Anterior cingulate cortex (tissue), 58 donors: Measurements from ENCODE around the gene TTLL3.
"Not testable (repeated sequence)": the region's sequence is repeated elsewhere in the genome, so short reads cannot be mapped to it uniquely, and the experiment has no call there.

ENCODE experiments used
- DNase-seq, 58 donors: peaks; one replicate each; lab custom pipeline; 2025; lab: John Stamatoyannopoulos, UW

The TTLL3 gene

GRCh38 chr3:9861626-9862130 lies 51.6 kb downstream of the TTLL3 start:
- DNase-seq = no peak

DNA sequence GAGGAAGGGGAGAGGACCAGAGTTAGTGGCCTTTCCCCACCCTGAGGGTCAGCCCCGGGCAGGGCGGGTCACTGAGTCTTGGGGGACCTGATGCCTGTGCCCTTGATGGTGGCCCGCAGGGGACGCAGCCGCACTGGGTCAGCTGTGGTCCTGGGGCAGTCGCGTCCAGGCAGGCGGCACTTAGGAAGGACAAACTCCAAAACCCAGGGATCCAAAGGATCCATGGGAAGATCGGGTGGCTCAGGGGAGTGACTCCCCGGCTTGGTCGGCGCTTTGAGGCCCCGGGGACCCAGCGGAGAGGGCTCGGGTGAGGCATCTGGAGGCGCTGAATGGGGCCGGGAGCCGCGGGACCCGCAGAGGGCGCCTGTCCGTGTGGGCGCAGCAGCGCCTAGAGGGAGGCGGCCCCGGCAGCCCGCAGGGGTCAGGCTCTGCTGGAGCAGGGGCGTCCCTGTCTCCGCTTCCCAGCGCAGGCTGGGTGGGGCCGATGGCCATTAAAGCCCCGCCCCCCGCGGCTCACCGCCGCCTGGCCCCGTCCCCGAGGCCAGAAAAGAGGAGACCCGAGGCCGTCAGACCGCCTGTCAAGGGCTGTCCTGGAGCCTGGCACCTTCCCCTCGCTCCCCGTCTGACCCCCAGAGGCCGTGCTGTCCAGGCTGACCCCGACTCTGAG lies 52.5 kb downstream of the TTLL3 start:
- DNase-seq = no peak

- no peak for DNase-seq
These were observed 53.2 kb downstream of the TTLL3 start for GRCh38 chr3:9863058-9863772.

GRCh38 chr3:9864200-9864927 lies 54.3 kb downstream of the TTLL3 start:
- peak in 54 of 58 donors; percentile 8 to 84 (median 56) for DNase-seq

- not testable (repeated sequence) for DNase-seq
These were observed 55.1 kb downstream of the TTLL3 start for GRCh38 chr3:9865125-9865637.

- no peak for DNase-seq
These were observed 56.6 kb downstream of the TTLL3 start for GRCh38 chr3:9866639-9867038.

DNA sequence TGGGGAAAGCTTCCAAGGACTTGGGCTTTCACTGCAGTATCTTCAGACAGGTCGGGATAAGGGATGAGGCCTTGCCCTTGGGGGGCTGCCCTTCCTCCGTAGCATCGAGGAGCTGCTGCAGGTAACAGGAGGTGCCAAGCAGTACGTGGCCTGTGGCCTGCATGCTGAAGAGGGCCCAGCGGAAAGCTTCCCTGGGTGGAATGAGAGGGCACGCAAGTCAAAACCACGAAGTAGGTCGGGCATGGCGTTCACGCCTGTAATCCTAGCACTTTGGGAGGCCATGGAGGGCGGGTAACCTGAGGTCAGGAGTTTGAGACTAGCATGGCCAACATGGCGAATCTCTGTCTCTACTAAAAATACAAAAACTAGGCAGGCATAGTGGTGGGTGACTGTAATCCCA lies 57.0 kb downstream of the TTLL3 start:
- no peak for DNase-seq

DNA sequence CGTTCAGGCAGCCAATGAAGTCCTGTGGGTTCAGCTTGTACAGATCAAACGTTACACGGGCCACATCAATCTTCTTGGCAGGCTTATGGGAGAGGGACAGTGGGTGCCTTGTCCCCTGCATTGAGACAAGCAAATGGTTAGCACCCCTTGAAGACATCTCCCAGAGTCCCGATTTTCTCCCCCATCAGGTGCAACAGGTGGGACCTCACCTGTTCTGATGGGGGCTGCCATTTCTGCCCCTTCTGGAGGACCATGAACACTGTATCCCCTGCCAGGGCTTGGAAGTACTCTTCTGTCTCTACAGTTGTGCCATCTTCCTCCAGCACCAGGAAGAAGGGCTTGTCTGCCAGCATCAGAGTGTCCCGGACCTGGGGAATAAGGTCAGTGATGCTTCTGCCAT lies 59.9 kb downstream of the TTLL3 start:
- DNase-seq = no peak

GRCh38 chr3:9870978-9871377 lies 60.9 kb downstream of the TTLL3 start:
- DNase-seq = no peak

- DNase-seq = not testable (repeated sequence)
These were observed 62.0 kb downstream of the TTLL3 start for GRCh38 chr3:9872067-9872466.

DNA sequence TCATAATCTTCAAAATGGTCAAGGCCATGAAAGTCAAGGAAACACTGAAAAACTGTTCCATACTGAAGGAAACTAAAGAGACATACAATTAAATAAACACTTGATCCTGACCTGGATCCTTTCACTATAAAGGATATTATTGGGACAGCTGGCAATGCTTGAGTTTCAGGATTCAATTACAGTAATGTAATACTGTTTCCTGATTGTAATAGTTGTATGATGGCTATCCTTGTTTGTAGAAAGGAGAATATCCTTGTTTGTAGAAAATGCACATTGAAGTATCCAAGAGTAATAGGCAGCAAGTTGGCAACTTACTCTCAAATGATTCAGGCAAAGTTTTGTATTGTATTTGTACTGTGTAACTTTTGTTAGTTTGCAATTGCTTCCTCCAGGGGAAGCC lies 65.4 kb downstream of the TTLL3 start:
- no peak for DNase-seq

- not testable (repeated sequence) for DNase-seq
These were observed 66.2 kb downstream of the TTLL3 start for GRCh38 chr3:9876255-9876654.

- DNase-seq = no peak
These were observed 66.9 kb downstream of the TTLL3 start for GRCh38 chr3:9876991-9877390.

DNA sequence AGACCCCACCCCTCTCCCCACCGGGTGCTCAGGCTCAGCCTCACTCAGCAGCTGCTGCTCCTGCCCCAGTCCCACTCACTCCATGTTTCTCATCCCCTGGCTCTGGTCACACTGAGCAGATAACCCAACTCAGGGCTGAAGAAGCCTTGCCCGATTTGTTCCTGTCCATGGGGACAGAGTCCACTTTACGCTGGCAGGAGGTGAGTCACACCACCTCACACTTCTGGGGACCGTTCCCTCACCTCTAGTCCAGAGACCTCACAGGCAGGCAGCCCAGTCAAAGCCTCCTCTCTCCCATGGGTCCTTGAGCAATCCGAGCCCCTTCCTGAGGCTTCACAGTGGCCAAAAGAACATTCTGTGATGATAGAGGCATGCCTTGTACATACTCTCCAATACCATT lies 68.6 kb downstream of the TTLL3 start:
- DNase-seq = no peak

DNA sequence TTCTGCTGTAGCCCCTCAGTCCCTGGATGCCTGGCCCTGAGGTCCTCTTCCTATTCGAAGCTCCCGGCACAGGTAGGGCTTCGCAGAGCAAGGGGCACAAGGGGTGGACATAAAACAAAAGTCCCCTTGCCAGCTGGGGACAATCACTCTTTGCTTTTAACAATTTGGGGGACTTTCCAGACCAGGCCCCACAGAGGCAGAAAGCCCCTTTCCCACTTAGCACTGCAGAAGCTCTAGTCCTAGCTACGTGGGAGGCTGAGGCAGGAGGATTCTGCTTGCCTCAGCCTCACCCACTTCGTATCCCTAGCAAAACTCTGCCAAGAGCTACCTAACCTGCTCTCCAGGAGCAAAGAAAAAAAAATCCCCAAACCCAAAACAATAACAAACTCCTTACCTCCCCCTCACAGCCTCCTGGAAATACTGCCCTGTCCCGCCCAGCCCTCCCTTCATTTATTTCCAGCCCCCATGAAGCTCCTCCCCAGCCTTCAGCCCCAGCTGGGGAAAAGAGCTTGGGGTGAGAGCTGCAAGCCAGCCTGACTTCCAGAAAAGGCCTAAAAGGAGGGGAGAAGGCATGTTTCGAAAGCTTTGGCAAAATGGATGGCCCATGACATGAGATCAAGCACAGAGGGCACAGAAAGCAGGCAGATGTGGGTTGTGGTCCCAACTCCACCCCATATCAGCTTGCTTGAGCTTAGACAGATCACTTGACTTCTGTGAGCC lies 69.9 kb downstream of the TTLL3 start, which contains the start of gene CIDEC:
TSS of gene CIDEC (minus strand) at position 424 of the 720 bp plus-strand sequence. CDS start 1,767 bp downstream, outside the sequence.
- no peak for DNase-seq

- DNase-seq = no peak
These were observed 71.4 kb downstream of the TTLL3 start for GRCh38 chr3:9881441-9881840.

DNA sequence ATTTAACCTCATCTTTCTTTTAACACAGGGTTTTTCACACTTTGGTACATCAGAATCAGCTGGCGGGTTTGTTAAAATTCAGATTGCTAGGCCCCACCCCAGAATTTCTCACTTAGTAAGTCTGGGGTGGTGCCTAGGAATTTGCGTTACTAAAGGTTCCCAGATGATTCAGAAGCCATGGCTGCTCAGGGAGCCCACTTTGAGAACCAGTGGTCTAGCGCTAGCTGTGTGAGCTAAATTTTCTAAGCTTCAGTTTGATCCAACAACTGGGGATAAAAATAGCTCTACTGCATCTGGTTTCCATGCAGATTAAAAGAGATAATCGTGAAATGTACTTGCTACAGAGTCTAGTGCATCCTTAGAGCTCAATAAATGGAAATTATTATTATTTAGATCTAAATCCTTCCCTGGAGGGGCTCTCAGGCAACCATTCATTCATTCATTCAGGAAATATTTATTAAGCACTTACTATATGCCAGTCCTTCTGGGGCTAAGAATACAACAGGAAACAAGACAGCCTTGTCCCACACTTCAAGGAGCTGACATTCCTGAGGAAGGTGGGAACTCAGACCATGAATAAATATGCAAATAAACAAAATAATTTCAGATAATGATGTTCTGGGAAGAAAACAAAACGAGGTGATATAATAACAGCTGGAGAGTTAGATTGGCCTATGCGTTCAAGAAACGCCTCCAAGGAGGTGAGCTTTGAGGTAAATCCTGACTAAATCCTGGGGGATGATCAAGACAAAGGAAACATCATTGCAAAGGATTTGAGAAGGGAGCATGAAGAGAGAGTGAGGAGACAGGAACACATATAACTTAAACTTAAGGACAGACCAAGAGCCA lies 73.9 kb downstream of the TTLL3 start:
- no peak for DNase-seq

GRCh38 chr3:9884555-9885165 lies 74.6 kb downstream of the TTLL3 start:
- no peak for DNase-seq
